Thyroid gland (tissue), 4 donors: ENCODE results near the gene OR2M2. TPM values are rescaled to one million over a fixed set of nuclear protein-coding genes. Genes with fewer than 3 reads are reported as not detected.

Experiments used
- DNase-seq, 2 donors: peaks; one replicate each; pipeline ENCODE4 v3.0.0-alpha.2; 2019
- H3K27ac ChIP-seq, 3 donors: fragments of 200-600 bp; sonication (generic); 1 replicate in 2 of 3; 2 replicates in 1 of 3; pipeline ENCODE4 v1.5.1; 2016 to 2019; ENCODE audit warnings: mild to moderate bottlenecking in 1 of 3, moderate library complexity in 1 of 3
- H3K27me3 ChIP-seq: fragments of 200-600 bp; sonication (generic); one replicate; pipeline ENCODE4 v1.5.1; 2019
- H3K36me3 ChIP-seq, 2 donors: fragments of 200-600 bp; sonication (generic); one replicate each; pipeline ENCODE4 v1.5.1; 2016 to 2019
- H3K4me1 ChIP-seq, 2 donors: fragments of 200-600 bp; sonication (generic); one replicate each; pipeline ENCODE4 v1.5.1; 2017 to 2019
- H3K4me3 ChIP-seq, 3 donors: fragments of 200-600 bp; sonication (generic); replicated peaks in 1 of 3; 1 replicate in 2 of 3; 2 replicates in 1 of 3; pipeline ENCODE4 v1.5.1; 2016; ENCODE audit warnings: mild to moderate bottlenecking in 1 of 3
- H3K9me3 ChIP-seq: fragments of 200-600 bp; sonication (generic); one replicate; pipeline ENCODE4 v1.5.1; 2017
- CTCF ChIP-seq, 6 experiments: fragments of 200-600 bp in 3 of 6; fragments of 450-650 bp in 3 of 6; sonication (generic) in 3 of 6; IDR thresholded peaks; one replicate each; pipeline ENCODE4 v1.5.1; 2016 to 2019; ENCODE audit warnings: antibody characterized with exemption in 6 of 6, mild to moderate bottlenecking in 2 of 6, inconsistent platforms in 1 of 6, moderate library complexity in 1 of 6
- POLR2A ChIP-seq, 2 donors: fragments of 450-650 bp; IDR thresholded peaks; one replicate each; pipeline ENCODE4 v1.6.1; 2017; ENCODE audit warnings: antibody characterized with exemption in 2 of 2, mild to moderate bottlenecking in 2 of 2, moderate library complexity in 1 of 2
- WGBS, 2 donors: methylation state at CpG; one replicate each; pipeline ENCODE4 v1.1.5; 2017; 5-methylcytosine and 5-hydroxymethylcytosine counted together
- intact Hi-C: fragments of 100-400 bp; cut with DNase I; formaldehyde crosslinking; loops from one replicate; pipeline ENCODE4 v1.15.1; 2023
- total RNA-seq, 4 donors: library from RNA; depleted of rRNA; stranded (reverse); fragments of >200 nt; gene quantifications; one replicate each; pipeline ENCODE4 v1.2.3, GENCODE V29; 2016

Gene OR2M2
- total RNA-seq, 4 donors from 2014 or later, result not detected

GRCh38 chr1:248165186-248165585, 9.4 kb upstream of the OR2M2 start:
- no peak for TF ChIP-seq CTCF (IDR thresholded peaks at IDR 0.05)
- TF ChIP-seq POLR2A (IDR thresholded peaks at IDR 0.05), result no peak
- no peaks in the 10 kb centered on the region for H3K27me3 ChIP-seq
- no peak overlapping the region for H3K4me3 ChIP-seq
- intact Hi-C loops, result no loop called here
- WGBS, 2 donors, result 93 to 96% methylated on average over 13 to 14 of the region's 14 CpGs
- no peak for DNase-seq
- H3K9me3 ChIP-seq, result no peaks in the 10 kb centered on the region
- H3K36me3 ChIP-seq, result no peaks in the 10 kb centered on the region
- no peak overlapping the region for H3K27ac ChIP-seq
- no peaks in the 10 kb centered on the region for H3K4me1 ChIP-seq

GRCh38 chr1:248183996-248184395, 9.4 kb downstream of the OR2M2 start:
- intact Hi-C loops, result no loop called here
- H3K9me3 ChIP-seq, result no peaks in the 10 kb centered on the region
- H3K36me3 ChIP-seq, result no peaks in the 10 kb centered on the region
- no peaks in the 10 kb centered on the region for H3K27me3 ChIP-seq
- H3K27ac ChIP-seq, result no peak overlapping the region
- WGBS, 2 donors, result 66 to 73% methylated on average over 7 of the region's 7 CpGs
- no peak for DNase-seq
- no peaks in the 10 kb centered on the region for H3K4me1 ChIP-seq
- H3K4me3 ChIP-seq, result no peak overlapping the region
- no peak for TF ChIP-seq CTCF (IDR thresholded peaks at IDR 0.05)
- TF ChIP-seq POLR2A (IDR thresholded peaks at IDR 0.05), result no peak

GRCh38 chr1:248187363-248187762, 12.7 kb downstream of the OR2M2 start:
- no peak overlapping the region for H3K27ac ChIP-seq
- H3K27me3 ChIP-seq, result no peaks in the 10 kb centered on the region
- no peak for DNase-seq
- no peak overlapping the region for H3K4me3 ChIP-seq
- H3K36me3 ChIP-seq, result no peaks in the 10 kb centered on the region
- WGBS, 2 donors, result 31 to 77% methylated on average over 2 to 3 of the region's 3 CpGs
- no peaks in the 10 kb centered on the region for H3K4me1 ChIP-seq
- no peak for TF ChIP-seq POLR2A (IDR thresholded peaks at IDR 0.05)
- TF ChIP-seq CTCF (IDR thresholded peaks at IDR 0.05), result no peak
- intact Hi-C loops, result no loop called here
- H3K9me3 ChIP-seq, result no peaks in the 10 kb centered on the region

GRCh38 chr1:248189026-248189425, 14.4 kb downstream of the OR2M2 start:
- no peaks in the 10 kb centered on the region for H3K9me3 ChIP-seq
- TF ChIP-seq CTCF (IDR thresholded peaks at IDR 0.05), result no peak
- no peak for TF ChIP-seq POLR2A (IDR thresholded peaks at IDR 0.05)
- no peak overlapping the region for H3K4me3 ChIP-seq
- no peaks in the 10 kb centered on the region for H3K4me1 ChIP-seq
- intact Hi-C loops, result no loop called here
- no peaks in the 10 kb centered on the region for H3K36me3 ChIP-seq
- no peaks in the 10 kb centered on the region for H3K27me3 ChIP-seq
- DNase-seq, result no peak
- 30 to 34% methylated on average over 9 to 11 of the region's 11 CpGs for WGBS, 2 donors
- no peak overlapping the region for H3K27ac ChIP-seq

- no peak for TF ChIP-seq CTCF (IDR thresholded peaks at IDR 0.05)
- TF ChIP-seq POLR2A (IDR thresholded peaks at IDR 0.05), result no peak
- no peaks in the 10 kb centered on the region for H3K4me1 ChIP-seq
- no peaks in the 10 kb centered on the region for H3K27me3 ChIP-seq
- no peak overlapping the region for H3K4me3 ChIP-seq
- DNase-seq, result no peak
- intact Hi-C loops, result no loop called here
- WGBS, 2 donors, result 58 to 74% methylated on average over 1 of the region's 1 CpG
- no peaks in the 10 kb centered on the region for H3K9me3 ChIP-seq
- no peak overlapping the region for H3K27ac ChIP-seq
- no peaks in the 10 kb centered on the region for H3K36me3 ChIP-seq
Observed at GRCh38 chr1:248194117-248194516, 19.5 kb downstream of the OR2M2 start.
